DMS153 (cell line): ENCODE results near the gene CCDC102B.
"Not testable (repeated sequence)": the region's sequence is repeated elsewhere in the genome, so short reads cannot be mapped to it uniquely, and the experiment has no call there.

Experiments used
- DNase-seq: peaks from one replicate; lab custom pipeline; 2025; lab: John Stamatoyannopoulos, UW

CCDC102B gene

GRCh38 chr18:68979737-68980136 is 181.9 kb downstream of the CCDC102B start:
- DNase-seq, result no peak

GRCh38 chr18:68983126-68983525 is 185.2 kb downstream of the CCDC102B start:
- no peak for DNase-seq

- no peak for DNase-seq
Measured at GRCh38 chr18:68984342-68984741, 186.5 kb downstream of the CCDC102B start.

GRCh38 chr18:68985172-68985820 is 187.4 kb downstream of the CCDC102B start:
- no peak for DNase-seq

- no peak for DNase-seq
Measured at GRCh38 chr18:68991286-68991685, 193.4 kb downstream of the CCDC102B start.

GRCh38 chr18:68992719-68993482 is 195.0 kb downstream of the CCDC102B start:
- DNase-seq, result no peak

GRCh38 chr18:68995675-68996074 is 197.8 kb downstream of the CCDC102B start:
- no peak for DNase-seq

- no peak for DNase-seq
Measured at GRCh38 chr18:68997845-68998244, 200.0 kb downstream of the CCDC102B start.

- DNase-seq, result no peak
Measured at GRCh38 chr18:69000366-69000765, 202.5 kb downstream of the CCDC102B start.

GRCh38 chr18:69002233-69002632 is 204.4 kb downstream of the CCDC102B start:
- no peak for DNase-seq

- DNase-seq, result not testable (repeated sequence)
Measured at GRCh38 chr18:69006212-69006611, 208.3 kb downstream of the CCDC102B start.

- no peak for DNase-seq
Measured at GRCh38 chr18:69008538-69008937, 210.7 kb downstream of the CCDC102B start.

- no peak for DNase-seq
Measured at GRCh38 chr18:69021211-69021805, 223.4 kb downstream of the CCDC102B start.

- no peak for DNase-seq
Measured at GRCh38 chr18:69022426-69022825, 224.5 kb downstream of the CCDC102B start.

- no peak for DNase-seq
Measured at GRCh38 chr18:69031571-69031970, 233.7 kb downstream of the CCDC102B start.

- DNase-seq, result no peak
Measured at GRCh38 chr18:69032009-69032408, 234.1 kb downstream of the CCDC102B start.

- DNase-seq, result no peak
Measured at GRCh38 chr18:69035756-69036155, 237.9 kb downstream of the CCDC102B start.

GRCh38 chr18:69044215-69044614 is 246.3 kb downstream of the CCDC102B start:
- no peak for DNase-seq

- no peak for DNase-seq
Measured at GRCh38 chr18:69064063-69064462, 266.2 kb downstream of the CCDC102B start.

- no peak for DNase-seq
Measured at GRCh38 chr18:69067048-69067447, 269.2 kb downstream of the CCDC102B start.

- no peak for DNase-seq
Measured at GRCh38 chr18:69071680-69072079, 273.8 kb downstream of the CCDC102B start.

GRCh38 chr18:69081846-69082245 is 284.0 kb downstream of the CCDC102B start:
- no peak for DNase-seq

GRCh38 chr18:69082499-69082898 is 284.6 kb downstream of the CCDC102B start:
- no peak for DNase-seq
